Activated CD8-positive, alpha-beta memory T cell treated with anti-CD3 and anti-CD28 coated beads for 48 hours (primary cell): ENCODE results near the gene ZNF263.

Source experiments
- DNase-seq, 3 experiments: peaks; one replicate each; pipeline ENCODE4 v3.0.0-alpha.2; 2020; ENCODE audit warnings: low read depth in 2 of 3, low spot score in 2 of 3

ZNF263 gene

DNA sequence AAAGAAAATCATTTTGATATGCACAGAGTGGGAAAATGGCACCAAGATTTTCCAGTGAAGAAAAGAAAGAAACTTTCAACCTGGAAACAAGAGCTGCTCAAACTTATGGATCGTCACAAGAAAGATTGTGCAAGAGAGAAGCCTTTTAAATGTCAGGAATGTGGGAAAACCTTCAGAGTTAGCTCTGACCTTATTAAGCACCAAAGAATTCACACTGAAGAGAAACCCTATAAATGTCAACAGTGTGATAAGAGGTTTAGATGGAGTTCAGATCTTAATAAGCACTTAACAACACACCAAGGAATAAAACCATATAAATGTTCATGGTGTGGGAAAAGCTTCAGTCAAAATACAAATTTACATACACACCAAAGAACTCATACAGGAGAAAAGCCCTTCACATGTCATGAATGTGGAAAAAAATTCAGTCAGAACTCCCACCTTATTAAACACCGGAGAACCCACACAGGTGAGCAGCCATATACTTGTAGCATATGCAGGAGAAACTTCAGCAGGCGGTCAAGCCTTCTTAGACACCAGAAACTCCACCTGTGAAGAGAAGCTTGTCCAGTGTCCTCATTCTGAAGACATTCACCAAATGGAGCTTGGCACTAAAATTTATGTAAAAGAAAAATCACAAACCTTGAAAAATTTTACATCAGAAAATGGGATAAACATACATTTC is 34.2 kb downstream of the ZNF263 start:
- DNase-seq: no peak

DNA sequence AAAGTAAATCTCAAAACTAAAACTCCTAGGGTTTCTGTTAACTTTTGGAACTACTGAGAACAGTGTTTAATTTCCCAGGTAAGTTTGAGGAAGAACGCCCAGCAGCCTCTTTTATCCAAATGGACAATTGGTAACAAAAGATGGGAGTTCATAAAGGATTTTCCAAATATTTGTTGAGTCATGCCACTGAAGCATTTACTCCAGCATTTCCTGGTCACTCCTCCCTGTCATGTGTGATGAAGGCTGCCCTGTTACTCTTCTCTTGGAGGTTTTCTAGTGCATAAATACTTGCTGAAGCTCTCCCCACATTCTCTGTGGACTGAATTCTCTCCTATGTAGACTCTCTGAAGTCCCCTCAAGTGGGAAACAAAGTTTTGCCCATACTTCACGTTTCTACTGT is 38.5 kb downstream of the ZNF263 start:
- DNase-seq: no peak

DNA sequence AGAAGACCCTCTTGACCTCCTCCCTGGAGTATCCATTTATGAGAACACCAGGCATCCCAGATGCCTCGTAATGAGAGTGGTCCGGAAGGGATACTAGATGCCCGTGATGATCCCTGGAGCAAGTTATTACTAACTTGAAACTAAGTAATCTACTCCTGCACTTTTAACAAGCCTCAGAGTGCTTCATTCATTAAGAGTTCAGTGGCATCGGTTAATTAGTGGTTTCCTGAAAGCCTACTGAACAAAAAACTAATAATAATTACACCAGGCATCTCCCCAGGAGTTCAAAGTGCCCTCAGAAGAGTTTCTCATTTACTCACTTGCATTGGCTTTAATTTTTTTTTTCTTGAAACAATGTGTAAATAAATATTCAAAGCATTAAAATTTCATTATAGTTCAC is 44.2 kb downstream of the ZNF263 start:
- DNase-seq: no peak

DNA sequence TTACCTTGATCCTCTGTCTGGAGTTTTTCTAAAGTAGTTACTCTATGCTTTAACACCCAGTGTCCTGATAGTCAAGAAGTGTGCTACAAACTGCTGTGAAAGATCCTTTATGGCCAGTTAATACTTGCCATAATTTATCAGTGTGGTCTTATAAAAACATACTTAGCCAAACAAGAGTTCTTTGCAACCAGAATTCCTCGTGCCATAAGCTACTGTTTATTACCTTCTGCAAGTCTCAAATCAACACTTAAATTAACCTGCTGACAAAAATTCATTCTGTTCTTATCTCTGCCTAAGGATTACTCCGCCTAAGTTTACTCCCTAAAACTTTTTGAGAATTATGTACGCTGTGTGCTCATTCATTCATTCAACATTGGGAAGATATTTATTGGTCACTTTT is 44.8 kb downstream of the ZNF263 start:
- DNase-seq: no peak

DNA sequence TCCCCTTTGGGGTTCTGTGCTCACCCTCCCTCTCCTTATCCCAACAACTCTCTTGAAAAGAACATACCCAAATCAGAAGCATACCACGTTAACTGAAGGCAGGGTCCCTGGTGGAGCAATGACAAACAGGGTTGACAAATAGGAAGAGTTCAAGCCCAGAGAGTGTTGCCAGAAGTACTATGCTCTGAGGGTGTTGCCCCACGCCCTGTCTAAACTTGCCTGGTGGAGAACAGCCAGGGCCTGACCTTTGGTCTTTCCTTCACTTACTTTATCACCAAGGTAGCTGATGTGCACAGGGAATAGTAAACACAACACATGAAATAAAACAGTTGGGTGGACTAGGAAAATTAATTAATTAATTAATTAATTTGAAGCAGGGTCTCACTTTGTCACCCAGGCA is 45.4 kb downstream of the ZNF263 start:
- no peak for DNase-seq
